Peyer's patch (tissue), 4 donors: Measurements from ENCODE around the gene SPAG4. TPM values are rescaled to one million over a fixed set of nuclear protein-coding genes. Genes with fewer than 3 reads are reported as not detected.

Source experiments
- DNase-seq, 3 donors: peaks; one replicate each; pipeline ENCODE4 v3.0.0-alpha.2; 2017 to 2019
- H3K27ac ChIP-seq, 4 donors: fragments of 200-600 bp; sonication (generic); one replicate each; pipeline ENCODE4 v1.5.1; 2016 to 2019
- H3K27me3 ChIP-seq, 2 donors: fragments of 200-600 bp; sonication (generic); one replicate each; pipeline ENCODE4 v1.5.1; 2019
- H3K36me3 ChIP-seq, 3 donors: fragments of 200-600 bp; sonication (generic); one replicate each; pipeline ENCODE4 v1.5.1; 2016 to 2019
- H3K4me1 ChIP-seq, 4 donors: fragments of 200-600 bp; sonication (generic); one replicate each; pipeline ENCODE4 v1.5.1; 2016 to 2019
- H3K4me3 ChIP-seq, 4 donors: fragments of 200-600 bp; sonication (generic); 1 replicate in 3 of 4; 2 replicates in 1 of 4; pipeline ENCODE4 v1.5.1; 2016 to 2019; ENCODE audit warnings: mild to moderate bottlenecking in 1 of 4
- H3K9me3 ChIP-seq, 4 donors: fragments of 200-600 bp; sonication (generic); one replicate each; pipeline ENCODE4 v1.5.1; 2016 to 2019; ENCODE audit warnings: mild to moderate bottlenecking in 1 of 4
- POLR2A ChIP-seq, 2 donors: fragments of 450-650 bp; IDR thresholded peaks; one replicate each; pipeline ENCODE4 v1.5.1; 2017; ENCODE audit warnings: antibody characterized with exemption in 2 of 2, mild to moderate bottlenecking in 2 of 2, moderate library complexity in 2 of 2
- total RNA-seq, 4 donors: library from RNA; depleted of rRNA; stranded (reverse); fragments of >200 nt; gene quantifications; one replicate each; pipeline ENCODE4 v1.1.0, GENCODE V29; 2016
- TF ChIP-seq, protein P1 (sequence below), 6 experiments: fragments of 450-650 bp in 4 of 6; fragments of 200-600 bp in 2 of 6; sonication (generic) in 1 of 6; IDR thresholded peaks; one replicate each; pipeline ENCODE4 v1.5.1; 2017 to 2019; ENCODE audit warnings: antibody characterized with exemption in 6 of 6, mild to moderate bottlenecking in 3 of 6, moderate library complexity in 1 of 6

The SPAG4 gene
- total RNA-seq, 4 donors from 2014 or later = 10.7 to 28.1 TPM; not detected in 2

DNA sequence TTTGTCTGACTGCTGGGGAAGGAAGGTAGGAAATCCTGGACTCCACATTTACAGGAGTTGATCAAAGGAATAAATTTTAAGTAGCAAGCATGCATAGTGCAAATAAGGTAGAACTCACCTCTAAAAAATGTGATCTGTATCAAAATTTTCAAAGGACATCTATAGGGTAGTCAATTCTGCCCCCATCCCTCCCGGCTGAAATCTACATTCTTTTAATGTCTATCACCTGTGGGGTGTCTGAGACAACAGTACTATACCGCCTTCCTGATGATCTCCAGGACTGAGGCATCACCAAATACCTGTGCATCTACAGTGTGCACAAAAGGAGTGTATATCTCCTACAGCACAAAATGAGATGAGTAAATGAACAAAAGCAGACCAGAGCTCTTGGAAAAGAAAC is 29.2 kb downstream of the SPAG4 start:
- no peaks in the 10 kb centered on the region for H3K4me1 ChIP-seq
- DNase-seq = no peak
- no peaks in the 10 kb centered on the region for H3K36me3 ChIP-seq
- TF ChIP-seq, protein P1, sequence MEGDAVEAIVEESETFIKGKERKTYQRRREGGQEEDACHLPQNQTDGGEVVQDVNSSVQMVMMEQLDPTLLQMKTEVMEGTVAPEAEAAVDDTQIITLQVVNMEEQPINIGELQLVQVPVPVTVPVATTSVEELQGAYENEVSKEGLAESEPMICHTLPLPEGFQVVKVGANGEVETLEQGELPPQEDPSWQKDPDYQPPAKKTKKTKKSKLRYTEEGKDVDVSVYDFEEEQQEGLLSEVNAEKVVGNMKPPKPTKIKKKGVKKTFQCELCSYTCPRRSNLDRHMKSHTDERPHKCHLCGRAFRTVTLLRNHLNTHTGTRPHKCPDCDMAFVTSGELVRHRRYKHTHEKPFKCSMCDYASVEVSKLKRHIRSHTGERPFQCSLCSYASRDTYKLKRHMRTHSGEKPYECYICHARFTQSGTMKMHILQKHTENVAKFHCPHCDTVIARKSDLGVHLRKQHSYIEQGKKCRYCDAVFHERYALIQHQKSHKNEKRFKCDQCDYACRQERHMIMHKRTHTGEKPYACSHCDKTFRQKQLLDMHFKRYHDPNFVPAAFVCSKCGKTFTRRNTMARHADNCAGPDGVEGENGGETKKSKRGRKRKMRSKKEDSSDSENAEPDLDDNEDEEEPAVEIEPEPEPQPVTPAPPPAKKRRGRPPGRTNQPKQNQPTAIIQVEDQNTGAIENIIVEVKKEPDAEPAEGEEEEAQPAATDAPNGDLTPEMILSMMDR (IDR thresholded peaks at IDR 0.05) = no peak
- no peak for TF ChIP-seq POLR2A (IDR thresholded peaks at IDR 0.05)
- H3K27me3 ChIP-seq = no peaks in the 10 kb centered on the region
- H3K4me3 ChIP-seq = no peak overlapping the region
- no peaks in the 10 kb centered on the region for H3K9me3 ChIP-seq
- no peak overlapping the region for H3K27ac ChIP-seq

DNA sequence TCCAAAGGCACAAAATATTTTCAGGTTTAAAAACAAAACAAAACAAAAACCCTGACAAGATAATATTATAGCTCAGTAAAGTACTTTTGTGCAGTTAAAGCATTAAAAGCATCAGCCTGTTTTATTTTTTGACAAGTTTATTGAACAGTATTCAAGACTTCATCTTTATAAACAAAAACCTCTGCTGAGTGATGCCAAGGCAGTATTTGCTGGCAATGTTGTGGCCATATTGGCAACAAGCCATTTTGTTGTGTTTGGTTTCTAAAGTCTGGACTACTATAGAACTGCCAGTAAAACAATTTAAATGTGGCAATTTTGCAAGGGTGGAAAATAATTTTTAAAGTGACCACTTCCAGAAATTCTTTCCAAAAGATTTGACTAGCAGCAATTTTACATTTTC is 33.2 kb downstream of the SPAG4 start:
- no peak for DNase-seq
- Histone ChIP-seq H3K27me3 (no peaks in the 10 kb centered on the region), H3K27ac (no peak overlapping the region), H3K36me3 (peaks cover 0 to 14% (median 0%) of the 10 kb centered on the region in 3 donors), H3K9me3 (no peaks in the 10 kb centered on the region), H3K4me1 (peaks cover 0 to 5% (median 0%) of the 10 kb centered on the region in 4 donors), H3K4me3 (no peak overlapping the region)
- TF ChIP-seq POLR2A (IDR thresholded peaks at IDR 0.05) = no peak
- TF ChIP-seq, protein P1 (IDR thresholded peaks at IDR 0.05) = no peak

DNA sequence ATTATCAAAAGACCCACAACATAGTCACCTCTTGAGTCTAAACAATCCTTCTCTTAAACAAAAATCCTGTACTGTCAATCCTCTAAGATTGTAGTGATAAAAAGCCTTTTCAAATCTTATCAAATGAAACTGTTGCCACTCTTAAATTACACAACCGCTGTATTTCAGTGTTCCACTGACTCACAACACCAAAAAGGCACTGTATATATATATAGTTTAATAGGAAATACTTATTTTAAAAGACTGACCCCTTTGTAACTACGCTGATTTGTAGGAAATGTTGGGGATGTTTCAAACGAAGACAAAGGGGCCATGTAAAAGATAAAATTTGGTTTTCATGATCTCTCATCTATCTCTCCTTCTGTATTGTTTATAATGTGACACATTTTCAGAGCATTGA is 35.0 kb downstream of the SPAG4 start:
- Histone ChIP-seq H3K27me3 (no peaks in the 10 kb centered on the region), H3K27ac (no peak overlapping the region), H3K4me1 (peaks cover 0 to 5% (median 0%) of the 10 kb centered on the region in 4 donors)

DNA sequence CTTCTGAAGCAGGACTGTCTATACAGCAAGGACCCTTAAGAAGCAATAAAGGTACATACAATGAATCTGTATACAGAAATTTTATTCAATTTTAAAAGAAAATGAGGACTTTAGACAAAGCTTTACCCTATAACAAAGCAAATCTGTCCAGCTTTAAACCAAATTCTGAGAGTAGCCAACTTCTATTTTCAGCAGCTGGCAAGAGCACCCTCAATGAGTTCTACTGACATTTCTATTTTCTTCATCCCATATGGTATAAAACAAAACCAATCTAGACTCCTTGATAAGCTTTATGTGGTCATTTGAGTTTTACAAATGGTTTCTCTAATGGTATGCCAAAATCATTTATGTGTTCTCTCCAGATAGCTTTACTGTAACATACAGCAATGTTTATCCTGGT is 36.3 kb downstream of the SPAG4 start:
- Histone ChIP-seq H3K27ac (no peak overlapping the region), H3K4me1 (peaks cover 0 to 6% (median 0%) of the 10 kb centered on the region in 4 donors), H3K9me3 (no peaks in the 10 kb centered on the region)

More for the DNA sequence above, 35.0 kb downstream of the SPAG4 start:
- no peak for DNase-seq
- TF ChIP-seq, protein P1 (IDR thresholded peaks at IDR 0.05) = no peak
- H3K9me3 ChIP-seq = no peaks in the 10 kb centered on the region
- H3K36me3 ChIP-seq = peaks cover 0 to 31% (median 0%) of the 10 kb centered on the region in 3 donors
- no peak overlapping the region for H3K4me3 ChIP-seq

DNA sequence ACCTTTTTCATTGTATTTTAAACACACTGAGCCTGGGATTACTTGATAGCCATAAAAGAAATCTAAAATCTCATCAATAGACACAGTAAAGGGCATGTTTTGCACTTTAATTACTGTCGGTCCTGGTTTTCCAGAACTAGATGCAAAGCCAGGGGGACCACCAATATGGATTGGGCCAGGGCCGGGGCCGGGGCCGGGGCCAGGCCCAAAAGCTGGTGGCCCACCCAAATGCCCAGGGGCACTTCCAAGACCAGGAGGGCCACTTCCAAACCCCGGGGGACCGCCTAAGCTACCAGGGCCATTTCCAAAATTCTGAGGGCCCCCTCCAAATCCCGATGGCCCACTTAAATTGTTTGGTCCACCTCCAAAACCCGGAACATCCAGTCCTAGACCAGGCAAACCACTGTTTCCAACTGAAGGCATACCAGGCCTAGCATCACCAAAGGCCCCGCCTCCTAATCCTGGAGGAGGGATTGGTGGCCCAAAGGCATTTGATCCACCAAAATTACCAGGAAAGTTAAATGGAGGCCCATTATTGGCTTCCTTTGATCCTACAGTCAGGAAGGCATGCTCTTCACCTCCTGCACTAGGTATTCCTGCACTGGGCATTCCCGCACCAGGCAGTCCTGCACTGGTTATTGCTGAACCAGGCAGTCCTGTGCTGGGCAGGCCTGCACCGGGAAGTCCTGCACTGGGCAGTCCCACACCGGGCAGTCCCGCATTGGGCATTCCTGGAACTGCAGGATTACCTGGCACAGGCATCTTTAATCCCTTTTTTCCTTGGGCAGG is 37.2 kb downstream of the SPAG4 start:
- Histone ChIP-seq H3K9me3 (no peaks in the 10 kb centered on the region), H3K27ac (no peak overlapping the region), H3K4me3 (no peak overlapping the region), H3K27me3 (no peaks in the 10 kb centered on the region), H3K4me1 (peaks cover 0 to 14% (median 0%) of the 10 kb centered on the region in 4 donors), H3K36me3 (peaks cover 0 to 36% (median 0%) of the 10 kb centered on the region in 3 donors)
- TF ChIP-seq, protein P1 (IDR thresholded peaks at IDR 0.05) = no peak
- TF ChIP-seq POLR2A (IDR thresholded peaks at IDR 0.05) = no peak
- DNase-seq = no peak

More for the DNA sequence above, 36.3 kb downstream of the SPAG4 start:
- TF ChIP-seq POLR2A (IDR thresholded peaks at IDR 0.05) = no peak
- TF ChIP-seq, protein P1 (IDR thresholded peaks at IDR 0.05) = no peak
- H3K4me3 ChIP-seq = no peak overlapping the region
- H3K27me3 ChIP-seq = no peaks in the 10 kb centered on the region
- no peak for DNase-seq
- peaks cover 0 to 36% (median 0%) of the 10 kb centered on the region in 3 donors for H3K36me3 ChIP-seq
